ENCODE results near the gene PRSS50.

GRCh38 chr3:46721009-46721408 lies 3.3 kb upstream of the PRSS50 start:
- TF ChIP-seq CTCF (conservative IDR thresholded peaks at IDR 0.05 in 1 of 2, IDR thresholded peaks at IDR 0.05 in 1 of 2; ENCODE audit: extremely low read depth in 1 of 2, insufficient read depth in 1 of 2, low read depth in 1 of 2, low read length in 2 of 2) (no peak), EZH2 (IDR thresholded peaks at IDR 0.05; ENCODE audit: borderline replicate concordance, low read length) (no peak)

Measured in mammary epithelial cell (primary cell).